Adrenal gland (tissue), 12 donors: ENCODE measurements around the gene SPECC1L. TPM values are rescaled to one million over a fixed set of nuclear protein-coding genes. Genes with fewer than 3 reads are reported as not detected.

Experiments used
- DNase-seq, 7 donors: peaks; one replicate each; pipeline ENCODE4 v3.0.0-alpha.2; 2019 to 2020
- H3K27ac ChIP-seq, 5 donors: fragments of 200-600 bp; sonication (generic) in 4 of 5; 1 replicate in 3 of 5; 2 replicates in 2 of 5; pipeline versions ENCODE4 v1.5.1 to v1.8.0; 2016 to 2020; ENCODE audit warnings: mild to moderate bottlenecking in 1 of 5
- H3K27me3 ChIP-seq: fragments of 200-600 bp; 2 replicates; pipeline ENCODE4 v1.8.0; 2021
- H3K36me3 ChIP-seq, 2 donors: fragments of 200-600 bp; replicated peaks in 1 of 2; 1 replicate in 1 of 2; 2 replicates in 1 of 2; pipeline versions ENCODE4 v1.5.1 to v1.8.0; 2018 to 2022
- H3K4me1 ChIP-seq, 2 donors: fragments of 200-600 bp; replicated peaks in 1 of 2; 1 replicate in 1 of 2; 2 replicates in 1 of 2; pipeline versions ENCODE4 v1.5.1 to v1.8.0; 2018 to 2021
- H3K4me3 ChIP-seq, 4 donors: fragments of 200-600 bp; sonication (generic) in 3 of 4; one replicate each; pipeline ENCODE4 v1.5.1; 2016 to 2018
- H3K9me3 ChIP-seq, 3 donors: fragments of 200-600 bp; sonication (generic) in 1 of 3; replicated peaks in 1 of 3; 1 replicate in 2 of 3; 2 replicates in 1 of 3; pipeline versions ENCODE4 v1.5.1 to v1.8.0; 2016 to 2021
- POLR2A ChIP-seq, 2 donors: fragments of 450-650 bp; IDR thresholded peaks; one replicate each; pipeline ENCODE4 v1.6.1; 2017; ENCODE audit warnings: antibody characterized with exemption in 2 of 2, mild to moderate bottlenecking in 2 of 2, moderate library complexity in 1 of 2
- WGBS, 4 donors: extraction: QIAGEN DNeasy Blood & Tissue Kit in 2 of 4; methylation state at CpG; one replicate each; pipeline versions ENCODE4 v1.1.5 to v1.1.7; 2013 to 2017; 5-methylcytosine and 5-hydroxymethylcytosine counted together
- intact Hi-C, 2 donors: fragments of 100-400 bp; cut with DNase I; formaldehyde crosslinking; loops; one replicate each; pipeline versions ENCODE4 v1.14.1 to v1.15.0; 2022 to 2023
- polyA plus RNA-seq, 3 donors: library from polyadenylated mRNA; stranded (reverse); fragments of 200-250 nt in 2 of 3; fragments of 350-450 nt in 1 of 3; fragmentation: Illumina TruSeq in 1 of 3; extraction: RNeasy Lipid Tissue Mini Kit (QIAGEN cat#74804) in 1 of 3; gene quantifications; one replicate each; pipeline ENCODE4 v1.2.3, GENCODE V29; 2013 to 2014
- total RNA-seq, 9 donors: library from RNA; depleted of rRNA in 4 of 9; stranded (reverse); fragments of >200 nt in 4 of 9; fragments of 120-200 nt in 1 of 9; fragmentation: NEBNext Ultra II Directional in 1 of 9; extraction: Animal tissue kit (Norgen Biotek cat#: 25700) in 1 of 9; gene quantifications; one replicate each; pipeline versions ENCODE4 v1.1.0 to v1.2.4, GENCODE V29; 2013 to 2023
- TF ChIP-seq, protein P1 (sequence below), 6 experiments: fragments of 450-650 bp in 4 of 6; fragments of 200-600 bp in 2 of 6; sonication (generic) in 1 of 6; IDR thresholded peaks; 1 replicate in 5 of 6; 2 replicates in 1 of 6; pipeline versions ENCODE4 v1.5.1 to v1.8.0; 2016 to 2021; ENCODE audit warnings: antibody characterized with exemption in 6 of 6, mild to moderate bottlenecking in 2 of 6, moderate library complexity in 1 of 6
- donor health status: healthy with polysubstance abuse.
- donor health status: Bipolar disorder and iron deficiency.
- donor health status: DM: yes; HTN: yes; CAD: no.
- donor health status: DM: no; HTN: no; CAD: no.
- donor health status: DM: no; HTN: no; CAD: no.
- donor health status: DM: yes; HTN: yes; CAD: no.

The SPECC1L gene
- total and polyA plus RNA-seq, 12 donors = 7.2 to 121 (median 43.5) TPM

DNA sequence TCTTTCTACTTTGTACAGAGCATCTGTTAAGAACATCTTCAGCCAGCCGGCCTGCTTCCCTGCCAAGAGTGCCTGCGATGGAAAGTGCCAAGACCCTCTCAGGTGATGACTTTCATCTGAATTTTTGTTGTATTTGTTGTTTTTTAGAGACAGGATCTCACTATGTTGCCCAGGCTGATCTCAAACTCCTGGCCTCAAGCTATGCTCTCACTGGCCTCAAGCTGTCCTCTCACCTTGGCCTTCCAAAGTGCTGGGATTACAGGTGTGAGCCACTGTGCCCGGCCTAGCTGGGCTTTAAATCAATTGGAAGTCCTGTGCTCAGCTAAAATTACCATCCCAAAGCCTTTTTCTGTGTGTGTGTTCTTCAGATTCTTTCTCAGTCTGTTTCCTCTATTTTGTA, 92.6 kb downstream of the SPECC1L start:
- DNase-seq = no peak
- Histone ChIP-seq H3K27ac (no peak overlapping the region), H3K4me1 (peaks cover 0 to 9% of the 10 kb centered on the region in 2 donors), H3K4me3 (no peak overlapping the region), H3K36me3 (peaks cover 0 to 29% of the 10 kb centered on the region in 2 donors), H3K9me3 (no peaks in the 10 kb centered on the region), H3K27me3 (no peaks in the 10 kb centered on the region)
- intact Hi-C loops = no loop called here
- TF ChIP-seq, protein P1, sequence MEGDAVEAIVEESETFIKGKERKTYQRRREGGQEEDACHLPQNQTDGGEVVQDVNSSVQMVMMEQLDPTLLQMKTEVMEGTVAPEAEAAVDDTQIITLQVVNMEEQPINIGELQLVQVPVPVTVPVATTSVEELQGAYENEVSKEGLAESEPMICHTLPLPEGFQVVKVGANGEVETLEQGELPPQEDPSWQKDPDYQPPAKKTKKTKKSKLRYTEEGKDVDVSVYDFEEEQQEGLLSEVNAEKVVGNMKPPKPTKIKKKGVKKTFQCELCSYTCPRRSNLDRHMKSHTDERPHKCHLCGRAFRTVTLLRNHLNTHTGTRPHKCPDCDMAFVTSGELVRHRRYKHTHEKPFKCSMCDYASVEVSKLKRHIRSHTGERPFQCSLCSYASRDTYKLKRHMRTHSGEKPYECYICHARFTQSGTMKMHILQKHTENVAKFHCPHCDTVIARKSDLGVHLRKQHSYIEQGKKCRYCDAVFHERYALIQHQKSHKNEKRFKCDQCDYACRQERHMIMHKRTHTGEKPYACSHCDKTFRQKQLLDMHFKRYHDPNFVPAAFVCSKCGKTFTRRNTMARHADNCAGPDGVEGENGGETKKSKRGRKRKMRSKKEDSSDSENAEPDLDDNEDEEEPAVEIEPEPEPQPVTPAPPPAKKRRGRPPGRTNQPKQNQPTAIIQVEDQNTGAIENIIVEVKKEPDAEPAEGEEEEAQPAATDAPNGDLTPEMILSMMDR (IDR thresholded peaks at IDR 0.05) = no peak
- no peak for TF ChIP-seq POLR2A (IDR thresholded peaks at IDR 0.05)
- WGBS, 4 donors = 90 to 100% (median 96%) methylated on average over 3 of the region's 3 CpGs

DNA sequence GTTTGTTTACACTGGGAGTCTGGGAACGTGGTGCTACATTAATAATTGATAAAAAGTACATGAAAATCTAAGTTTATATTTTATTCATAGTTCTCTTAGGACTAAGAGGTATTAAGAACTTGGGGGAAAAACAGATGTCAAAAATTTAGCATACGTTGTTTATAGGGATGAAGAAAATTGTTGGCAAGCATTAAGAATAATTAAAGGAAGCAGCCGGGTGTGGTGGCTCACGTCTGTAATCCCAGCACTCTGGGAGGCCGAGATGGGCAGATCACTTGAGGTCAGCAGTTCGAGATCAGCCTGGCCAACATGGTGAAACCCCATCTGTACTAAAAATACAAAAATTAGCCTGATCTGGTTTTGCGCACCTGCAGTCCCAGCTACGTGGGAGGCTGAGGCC, 96.1 kb downstream of the SPECC1L start:
- no peak overlapping the region for H3K4me3 ChIP-seq
- 66 to 79% (median 74%) methylated on average over 8 of the region's 8 CpGs for WGBS, 4 donors
- no peak overlapping the region for H3K27ac ChIP-seq
- H3K9me3 ChIP-seq = no peaks in the 10 kb centered on the region
- no peak for TF ChIP-seq POLR2A (IDR thresholded peaks at IDR 0.05)
- TF ChIP-seq, protein P1 (IDR thresholded peaks at IDR 0.05) = no peak
- intact Hi-C loops = no loop called here
- H3K36me3 ChIP-seq = peaks cover 0 to 60% of the 10 kb centered on the region in 2 donors
- H3K27me3 ChIP-seq = no peaks in the 10 kb centered on the region
- DNase-seq = no peak
- H3K4me1 ChIP-seq = no peaks in the 10 kb centered on the region

- DNase-seq = no peak
- Histone ChIP-seq H3K4me1 (no peaks in the 10 kb centered on the region), H3K27ac (no peak overlapping the region), H3K9me3 (no peaks in the 10 kb centered on the region), H3K27me3 (no peaks in the 10 kb centered on the region), H3K4me3 (no peak overlapping the region), H3K36me3 (peaks cover 0 to 66% of the 10 kb centered on the region in 2 donors)
- 48 to 66% (median 58%) methylated on average over 3 of the region's 3 CpGs for WGBS, 4 donors
- intact Hi-C loops = no loop called here
- TF ChIP-seq, protein P1 (IDR thresholded peaks at IDR 0.05) = no peak
- TF ChIP-seq POLR2A (IDR thresholded peaks at IDR 0.05) = no peak
Measured at GRCh38 chr22:24367841-24368240, 97.2 kb downstream of the SPECC1L start.

- TF ChIP-seq, protein P1 (IDR thresholded peaks at IDR 0.05) = no peak
- no peak for TF ChIP-seq POLR2A (IDR thresholded peaks at IDR 0.05)
- Histone ChIP-seq H3K27me3 (no peaks in the 10 kb centered on the region), H3K27ac (no peak overlapping the region), H3K4me1 (no peaks in the 10 kb centered on the region), H3K4me3 (no peak overlapping the region), H3K36me3 (peaks cover 0 to 49% of the 10 kb centered on the region in 2 donors), H3K9me3 (no peaks in the 10 kb centered on the region)
- WGBS, 4 donors = 65 to 78% (median 68%) methylated on average over 2 of the region's 2 CpGs
- DNase-seq = no peak
- intact Hi-C loops = no loop called here
Measured at GRCh38 chr22:24370401-24370800, 99.8 kb downstream of the SPECC1L start.
